Chondrocyte (in vitro differentiated cells): Measurements from ENCODE around the gene VPS29. TPM values are rescaled to one million over a fixed set of nuclear protein-coding genes. Genes with fewer than 3 reads are reported as not detected.
A peak's percentile ranks its signal among the peaks of the same experiment; 100 is the strongest.

ENCODE experiments used
- DNase-seq: peaks from one replicate; pipeline ENCODE4 v3.0.0; 2021; ENCODE audit warnings: mixed read lengths, low spot score
- H3K27ac Mint-ChIP-seq: one replicate; pipeline ENCODE4 v1.8.0; 2021; ENCODE audit warnings: mild to moderate bottlenecking, moderate library complexity, mixed read lengths; ENCODE audit not compliant: unreplicated experiment
- H3K27me3 Mint-ChIP-seq: 2 replicates; pipeline ENCODE4 v1.8.0; 2021; ENCODE audit warnings: low read depth, mixed read lengths
- H3K36me3 Mint-ChIP-seq: 2 replicates; pipeline ENCODE4 v1.8.0; 2021; ENCODE audit warnings: low read depth, mixed read lengths
- H3K4me1 Mint-ChIP-seq: 2 replicates; pipeline ENCODE4 v1.8.0; 2021; ENCODE audit warnings: low read depth, mild to moderate bottlenecking, mixed read lengths
- H3K4me3 Mint-ChIP-seq: one replicate; pipeline ENCODE4 v1.8.0; 2021; ENCODE audit warnings: mild to moderate bottlenecking, moderate library complexity, mixed read lengths; ENCODE audit not compliant: unreplicated experiment
- H3K9me3 Mint-ChIP-seq: 2 replicates; pipeline ENCODE4 v1.8.0; 2021; ENCODE audit warnings: low read depth, mixed read lengths
- CTCF ChIP-seq: fragments of 200-600 bp; sonication (generic); IDR thresholded peaks from 2 replicates; pipeline ENCODE4 v1.5.0; 2021; ENCODE audit warnings: antibody characterized with exemption, mild to moderate bottlenecking, moderate library complexity
- total RNA-seq: library from RNA; stranded (reverse); gene quantifications from 3 replicates; pipeline ENCODE4 v1.2.1, GENCODE V29; 2021

VPS29 gene
- total RNA-seq, 1 donor from 2014 or later, result 90.4 TPM

- no peak for TF ChIP-seq CTCF
- Mint-ChIP-seq H3K27ac (peak overlapping the region; percentile 1), H3K36me3 (peaks cover 8% of the 10 kb centered on the region), H3K4me1 (peaks cover 57% of the 10 kb centered on the region), H3K27me3 (no peaks in the 10 kb centered on the region), H3K4me3 (no peak overlapping the region), H3K9me3 (no peaks in the 10 kb centered on the region)
- no peak for DNase-seq
Measured at GRCh38 chr12:110538869-110539622, 37.1 kb upstream of the VPS29 start.

GRCh38 chr12:110537605-110538409 lies 35.9 kb upstream of the VPS29 start:
- H3K36me3 Mint-ChIP-seq, result peaks cover 8% of the 10 kb centered on the region
- no peak for DNase-seq
- no peaks in the 10 kb centered on the region for H3K9me3 Mint-ChIP-seq
- H3K4me3 Mint-ChIP-seq, result peak overlapping the region; percentile 14
- TF ChIP-seq CTCF, result no peak
- peaks cover 48% of the 10 kb centered on the region for H3K4me1 Mint-ChIP-seq
- no peaks in the 10 kb centered on the region for H3K27me3 Mint-ChIP-seq
- H3K27ac Mint-ChIP-seq, result peak overlapping the region; percentile 90

GRCh38 chr12:110536834-110537604 lies 35.1 kb upstream of the VPS29 start:
- H3K27ac Mint-ChIP-seq, result peak overlapping the region; percentile 90
- H3K27me3 Mint-ChIP-seq, result no peaks in the 10 kb centered on the region
- peak overlapping the region; percentile 14 for H3K4me3 Mint-ChIP-seq
- TF ChIP-seq CTCF, result no peak
- H3K4me1 Mint-ChIP-seq, result peaks cover 43% of the 10 kb centered on the region
- DNase-seq, result no peak
- H3K9me3 Mint-ChIP-seq, result no peaks in the 10 kb centered on the region
- H3K36me3 Mint-ChIP-seq, result peaks cover 8% of the 10 kb centered on the region

GRCh38 chr12:110534811-110535210 lies 32.9 kb upstream of the VPS29 start:
- Mint-ChIP-seq H3K9me3 (no peaks in the 10 kb centered on the region), H3K27ac (no peak overlapping the region), H3K36me3 (peaks cover 8% of the 10 kb centered on the region), H3K4me3 (no peak overlapping the region), H3K27me3 (no peaks in the 10 kb centered on the region), H3K4me1 (peaks cover 45% of the 10 kb centered on the region)
- no peak for TF ChIP-seq CTCF
- no peak for DNase-seq

GRCh38 chr12:110533607-110534006 lies 31.7 kb upstream of the VPS29 start:
- H3K36me3 Mint-ChIP-seq, result peaks cover 13% of the 10 kb centered on the region
- TF ChIP-seq CTCF, result no peak
- no peak overlapping the region for H3K4me3 Mint-ChIP-seq
- no peaks in the 10 kb centered on the region for H3K9me3 Mint-ChIP-seq
- no peaks in the 10 kb centered on the region for H3K27me3 Mint-ChIP-seq
- no peak for DNase-seq
- peaks cover 33% of the 10 kb centered on the region for H3K4me1 Mint-ChIP-seq
- H3K27ac Mint-ChIP-seq, result no peak overlapping the region
